ENCODE measurements around the gene ADCY1. TPM values are rescaled to one million over a fixed set of nuclear protein-coding genes. Genes with fewer than 3 reads are reported as not detected.
A peak's percentile ranks its signal among the peaks of the same experiment; 100 is the strongest.

The ADCY1 gene
- total RNA-seq, 1 donor from 2014 or later = 4.7 TPM

GRCh38 chr7:45595809-45596664, 21.9 kb downstream of the ADCY1 start:
- H3K27me3 Mint-ChIP-seq (ENCODE audit: low read depth) = no peaks in the 10 kb centered on the region
- DNase-seq (ENCODE audit: low spot score in 2 of 2, unreplicated experiment in 2 of 2) = peak in 1 of 2 experiments; percentile 28
- H3K27ac Mint-ChIP-seq = no peak overlapping the region
- H3K4me1 Mint-ChIP-seq = no peaks in the 10 kb centered on the region
- H3K4me3 Mint-ChIP-seq = no peak overlapping the region
- no peak for TF ChIP-seq CTCF (IDR thresholded peaks at IDR 0.05; ENCODE audit: unreplicated experiment)
- no peaks in the 10 kb centered on the region for H3K36me3 Mint-ChIP-seq
- H3K9me3 Mint-ChIP-seq = no peaks in the 10 kb centered on the region

- H3K4me3 Mint-ChIP-seq = no peak overlapping the region
- no peaks in the 10 kb centered on the region for H3K9me3 Mint-ChIP-seq
- no peaks in the 10 kb centered on the region for H3K4me1 Mint-ChIP-seq
- H3K27ac Mint-ChIP-seq = no peak overlapping the region
- H3K36me3 Mint-ChIP-seq = no peaks in the 10 kb centered on the region
- no peak for TF ChIP-seq CTCF (IDR thresholded peaks at IDR 0.05; ENCODE audit: unreplicated experiment)
- no peak for DNase-seq (ENCODE audit: low spot score in 2 of 2, unreplicated experiment in 2 of 2)
- no peaks in the 10 kb centered on the region for H3K27me3 Mint-ChIP-seq (ENCODE audit: low read depth)
These were observed 22.5 kb downstream of the ADCY1 start for GRCh38 chr7:45596665-45597095.

GRCh38 chr7:45597286-45597984, 23.3 kb downstream of the ADCY1 start:
- Mint-ChIP-seq H3K27me3 (ENCODE audit: low read depth) (no peaks in the 10 kb centered on the region), H3K36me3 (no peaks in the 10 kb centered on the region), H3K4me3 (no peak overlapping the region), H3K4me1 (no peaks in the 10 kb centered on the region), H3K9me3 (no peaks in the 10 kb centered on the region), H3K27ac (no peak overlapping the region)
- DNase-seq (ENCODE audit: low spot score in 2 of 2, unreplicated experiment in 2 of 2) = no peak
- TF ChIP-seq CTCF (IDR thresholded peaks at IDR 0.05; ENCODE audit: unreplicated experiment) = no peak

- no peak overlapping the region for H3K4me3 Mint-ChIP-seq
- peak in 1 of 2 experiments; percentile 36 for DNase-seq (ENCODE audit: low spot score in 2 of 2, unreplicated experiment in 2 of 2)
- H3K36me3 Mint-ChIP-seq = no peaks in the 10 kb centered on the region
- no peak overlapping the region for H3K27ac Mint-ChIP-seq
- H3K4me1 Mint-ChIP-seq = no peaks in the 10 kb centered on the region
- TF ChIP-seq CTCF (IDR thresholded peaks at IDR 0.05; ENCODE audit: unreplicated experiment) = no peak
- no peaks in the 10 kb centered on the region for H3K27me3 Mint-ChIP-seq (ENCODE audit: low read depth)
- peaks cover 1% of the 10 kb centered on the region for H3K9me3 Mint-ChIP-seq
These were observed 24.8 kb downstream of the ADCY1 start for GRCh38 chr7:45598886-45599520.

- no peak overlapping the region for H3K4me3 Mint-ChIP-seq
- no peak overlapping the region for H3K27ac Mint-ChIP-seq
- H3K36me3 Mint-ChIP-seq = peaks cover under 1% of the 10 kb centered on the region
- no peak for TF ChIP-seq CTCF (IDR thresholded peaks at IDR 0.05; ENCODE audit: unreplicated experiment)
- no peaks in the 10 kb centered on the region for H3K4me1 Mint-ChIP-seq
- H3K27me3 Mint-ChIP-seq (ENCODE audit: low read depth) = no peaks in the 10 kb centered on the region
- no peak for DNase-seq (ENCODE audit: low spot score in 2 of 2, unreplicated experiment in 2 of 2)
- peaks cover 7% of the 10 kb centered on the region for H3K9me3 Mint-ChIP-seq
These were observed 25.9 kb downstream of the ADCY1 start for GRCh38 chr7:45599851-45600706.
